Motor neuron (in vitro differentiated cells): ENCODE results near the gene TMEM202. TPM values are rescaled to one million over a fixed set of nuclear protein-coding genes. Genes with fewer than 3 reads are reported as not detected.
A peak's percentile ranks its signal among the peaks of the same experiment; 100 is the strongest.

ENCODE experiments used
- ATAC-seq, 8 experiments: fragments of 200-7000 bp; cut with Tn5 transposase; replicated peaks in 6 of 8; 2 replicates each; pipeline ENCODE4 v1.8.0; 2021; ENCODE audit warnings: mild to moderate bottlenecking in 8 of 8, moderate library complexity in 8 of 8
- H3K27ac ChIP-seq, 2 donors: fragments of 250-450 bp; sonication (Bioruptor Pico); 2 replicates each; pipeline ENCODE4 v1.9.0; 2021; ENCODE audit warnings: antibody characterized with exemption in 2 of 2, mild to moderate bottlenecking in 2 of 2, moderate library complexity in 1 of 2
- H3K4me1 ChIP-seq, 2 donors: fragments of 250-450 bp; sonication (Bioruptor Pico); replicated peaks in 1 of 2; 2 replicates each; pipeline ENCODE4 v1.6.1; 2021; ENCODE audit warnings: antibody characterized with exemption in 2 of 2, mild to moderate bottlenecking in 2 of 2, moderate library complexity in 1 of 2
- H3K4me3 ChIP-seq, 5 donors: fragments of 250-450 bp; sonication (Bioruptor Pico); 2 replicates each; pipeline ENCODE4 v1.9.0; 2021; ENCODE audit warnings: antibody characterized with exemption in 5 of 5, mild to moderate bottlenecking in 5 of 5, moderate library complexity in 4 of 5
- WGBS, 10 experiments: fragments of 450-650 bp; shearing (Covaris generic); methylation state at CpG; one replicate each; pipeline ENCODE4 v1.0.0; 2022; 5-methylcytosine and 5-hydroxymethylcytosine counted together
- in situ Hi-C, 9 experiments: fragments of 400-800 bp; cut with MboI; loops; one replicate each; pipeline ENCODE4 v1.15.0; 2021; ENCODE audit warnings: low sequenced_read_pairs in 9 of 9, low pct_unique_long_range_greater_than_20kb in 2 of 9; ENCODE audit not compliant: unreplicated experiment in 9 of 9
- total RNA-seq, 8 experiments: library from RNA; unstranded; fragments of 300-600 nt; gene quantifications; 2 replicates each; pipeline versions ENCODE4 v1.2.3 to v1.2.4, GENCODE V29; 2022

Gene TMEM202
- not detected for total RNA-seq

GRCh38 chr15:72397796-72398588, at the start of gene TMEM202:
TSS of gene TMEM202 (plus strand) at chr15:72398305. CDS start at chr15:72398327, 22 bp downstream.
- H3K27ac ChIP-seq: no peak within 1 kb of the TSS
- 30 to 100% (median 60%) methylated on average over 1 to 4 of the region's 4 CpGs for WGBS, 10 experiments
- no peaks in the 10 kb centered on the region for H3K4me1 ChIP-seq
- in situ Hi-C loops: no loop called here
- peak in 3 of 8 experiments; percentile 43 to 87 (median 66) for ATAC-seq
- H3K4me3 ChIP-seq: no peak within 1 kb of the TSS

GRCh38 chr15:72353266-72353665, 44.8 kb upstream of the TMEM202 start:
- H3K27ac ChIP-seq: no peak overlapping the region
- ATAC-seq: no peak
- in situ Hi-C loops: no loop called here
- no peak overlapping the region for H3K4me3 ChIP-seq
- no peaks in the 10 kb centered on the region for H3K4me1 ChIP-seq
- 100% methylated on average over 1 of the region's 2 CpGs; no CpG with 5 or more reads in 8 of the 10 experiments for WGBS, 10 experiments

- no peak for ATAC-seq
Observed at GRCh38 chr15:72354496-72354895, 43.6 kb upstream of the TMEM202 start.

GRCh38 chr15:72358121-72358520, 40.0 kb upstream of the TMEM202 start:
- in situ Hi-C loops: no loop called here
- 72 to 100% (median 93%) methylated on average over 1 to 2 of the region's 3 CpGs; no CpG with 5 or more reads in 6 of the 10 experiments for WGBS, 10 experiments

More at GRCh38 chr15:72354496-72354895, 43.6 kb upstream of the TMEM202 start:
- WGBS, 10 experiments: 86 to 100% (median 92%) methylated on average over 1 of the region's 1 CpG; no CpG with 5 or more reads in 7 of the 10 experiments
- Histone ChIP-seq H3K27ac (no peak overlapping the region), H3K4me3 (no peak overlapping the region), H3K4me1 (peaks cover 0 to 7% of the 10 kb centered on the region in 2 donors)
- in situ Hi-C loops: no loop called here

GRCh38 chr15:72358650-72359171, 39.4 kb upstream of the TMEM202 start:
- ATAC-seq: peak; percentile 63 to 99 (median 89)
- 0 to 50% (median 35%) methylated on average over 1 to 4 of the region's 7 CpGs; no CpG with 5 or more reads in 4 of the 10 experiments for WGBS, 10 experiments
- in situ Hi-C loops: no loop called here
- no peak overlapping the region for H3K4me3 ChIP-seq
- no peak overlapping the region for H3K27ac ChIP-seq
- H3K4me1 ChIP-seq: peaks cover 0 to 7% of the 10 kb centered on the region in 2 donors

More at GRCh38 chr15:72358121-72358520, 40.0 kb upstream of the TMEM202 start:
- peak in 2 of 8 experiments; percentile 5 to 9 for ATAC-seq
- peak overlapping the region in 1 of 2 donors; percentile 11 for H3K27ac ChIP-seq
- peaks cover 0 to 7% of the 10 kb centered on the region in 2 donors for H3K4me1 ChIP-seq
- H3K4me3 ChIP-seq: no peak overlapping the region

- WGBS, 10 experiments: 100% methylated on average over 1 of the region's 1 CpG; no CpG with 5 or more reads in 4 of the 10 experiments
- H3K27ac ChIP-seq: no peak overlapping the region
- no peak overlapping the region for H3K4me3 ChIP-seq
- no peak for ATAC-seq
- in situ Hi-C loops: no loop called here
- peaks cover 0 to 7% of the 10 kb centered on the region in 2 donors for H3K4me1 ChIP-seq
Observed at GRCh38 chr15:72361176-72361575, 36.9 kb upstream of the TMEM202 start.

GRCh38 chr15:72365844-72366243, 32.3 kb upstream of the TMEM202 start:
- Histone ChIP-seq H3K27ac (no peak overlapping the region), H3K4me3 (no peak overlapping the region), H3K4me1 (no peaks in the 10 kb centered on the region)
- WGBS, 10 experiments: 80 to 100% (median 100%) methylated on average over 1 of the region's 1 CpG; no CpG with 5 or more reads in 2 of the 10 experiments
- in situ Hi-C loops: no loop called here
- ATAC-seq: no peak

- in situ Hi-C loops: no loop called here
- no peaks in the 10 kb centered on the region for H3K4me1 ChIP-seq
- no peak for ATAC-seq
- H3K4me3 ChIP-seq: no peak overlapping the region
- 80 to 100% (median 100%) methylated on average over 1 to 2 of the region's 2 CpGs; no CpG with 5 or more reads in 4 of the 10 experiments for WGBS, 10 experiments
- H3K27ac ChIP-seq: no peak overlapping the region
Observed at GRCh38 chr15:72368325-72368724, 29.8 kb upstream of the TMEM202 start.

GRCh38 chr15:72368899-72369298, 29.2 kb upstream of the TMEM202 start:
- 79 to 100% (median 100%) methylated on average over 1 to 2 of the region's 2 CpGs; no CpG with 5 or more reads in 3 of the 10 experiments for WGBS, 10 experiments
- Histone ChIP-seq H3K4me3 (no peak overlapping the region), H3K27ac (no peak overlapping the region), H3K4me1 (no peaks in the 10 kb centered on the region)
- in situ Hi-C loops: no loop called here
- no peak for ATAC-seq

GRCh38 chr15:72369964-72370363, 28.1 kb upstream of the TMEM202 start:
- no peak for ATAC-seq
- Histone ChIP-seq H3K4me3 (no peak overlapping the region), H3K4me1 (peaks cover 6 to 8% of the 10 kb centered on the region in 2 donors), H3K27ac (no peak overlapping the region)
- in situ Hi-C loops: no loop called here
- WGBS, 10 experiments: 17 to 100% (median 100%) methylated on average over 1 of the region's 1 CpG; no CpG with 5 or more reads in 1 of the 10 experiments

- H3K27ac ChIP-seq: no peak overlapping the region
- H3K4me1 ChIP-seq: peaks cover 12 to 15% of the 10 kb centered on the region in 2 donors
- ATAC-seq: no peak
- in situ Hi-C loops: no loop called here
- no peak overlapping the region for H3K4me3 ChIP-seq
Observed at GRCh38 chr15:72372361-72372760, 25.7 kb upstream of the TMEM202 start.

- peak in 7 of 8 experiments; percentile 31 to 59 (median 52) for ATAC-seq
- in situ Hi-C loops: no loop called here
- H3K4me3 ChIP-seq: peak overlapping the region; percentile 65 to 98 (median 91)
- WGBS, 10 experiments: 0% methylated on average over 1 to 6 of the region's 17 CpGs; no CpG with 5 or more reads in 5 of the 10 experiments
- H3K4me1 ChIP-seq: peaks cover 12 to 15% of the 10 kb centered on the region in 2 donors
- peak overlapping the region; percentile 45 to 79 for H3K27ac ChIP-seq
Observed at GRCh38 chr15:72375501-72375845, 22.6 kb upstream of the TMEM202 start.

GRCh38 chr15:72375846-72376581, 22.1 kb upstream of the TMEM202 start, which contains the start of gene HEXA:
TSS of gene HEXA (minus strand) at chr15:72376014. CDS start at chr15:72375972, 42 bp downstream.
- Histone ChIP-seq H3K4me3 (peak within 1 kb of the TSS; percentile 65 to 98 (median 91)), H3K27ac (peak within 1 kb of the TSS; percentile 45 to 79)
- WGBS, 10 experiments: 0 to 5% (median 1%) methylated on average over 4 to 24 of the region's 50 CpGs; no CpG with 5 or more reads in 3 of the 10 experiments

More at GRCh38 chr15:72375846-72376581, 22.1 kb upstream of the TMEM202 start, which contains the start of gene HEXA:
- in situ Hi-C loops: no loop called here
- peaks cover 12 to 15% of the 10 kb centered on the region in 2 donors for H3K4me1 ChIP-seq
- ATAC-seq: peak; percentile 89 to 97 (median 96)
